ENCODE results near the gene DYDC2.

DNA sequence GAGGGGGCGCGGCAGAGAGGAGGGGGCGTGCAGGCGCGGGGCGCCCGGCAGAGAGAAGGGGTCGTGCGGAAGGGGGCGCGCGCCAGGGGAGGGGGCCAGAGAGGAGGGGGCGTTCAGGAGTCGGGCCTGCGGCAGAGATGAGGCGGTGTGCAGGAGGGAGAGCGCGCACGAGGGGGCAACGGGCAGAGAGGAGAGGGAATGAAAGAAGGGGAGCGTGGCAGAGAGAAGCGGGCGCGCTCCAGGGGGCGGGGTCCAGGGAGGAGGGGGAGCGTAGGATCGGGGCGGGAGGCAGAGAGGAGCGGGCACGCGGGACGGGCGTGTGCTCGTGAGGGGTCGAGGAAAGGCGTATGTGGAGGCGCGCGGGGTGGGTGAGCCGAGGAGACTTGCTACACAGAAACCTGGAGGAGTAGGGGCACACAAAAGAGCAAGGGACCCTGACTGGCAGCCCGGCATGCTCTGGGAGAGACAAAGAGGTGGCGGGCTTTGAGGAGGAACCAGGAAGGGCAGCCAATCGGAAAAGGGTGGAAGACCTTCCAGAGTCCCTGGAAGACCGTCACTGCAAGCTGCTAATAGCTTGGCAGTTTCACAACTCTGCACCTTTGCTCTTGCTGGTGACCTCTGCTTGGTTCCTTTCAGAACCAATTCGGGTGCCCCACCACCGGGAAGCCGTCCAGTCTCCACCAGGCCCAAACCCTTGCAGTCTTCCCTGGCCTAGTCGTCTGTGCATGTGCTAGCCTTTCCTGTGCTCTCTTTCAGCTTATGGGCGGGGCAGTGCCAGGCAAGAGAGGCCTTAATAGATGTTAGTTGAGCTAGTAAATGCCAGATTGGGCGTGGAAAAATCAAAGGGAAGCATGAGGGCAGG lies 639 bp downstream of the DYDC2 start:
- no peak for TF ChIP-seq BACH2 (CRISPR knock-in tag; IDR thresholded peaks at IDR 0.05; ENCODE audit: borderline replicate concordance)
- TF ChIP-seq TOX (CRISPR knock-in tag; IDR thresholded peaks at IDR 0.05; ENCODE audit: borderline replicate concordance): no peak
- TF ChIP-seq ZFP3 (CRISPR knock-in tag; IDR thresholded peaks at IDR 0.05): no peak
- no peak for TF ChIP-seq OSR1 (CRISPR knock-in tag; IDR thresholded peaks at IDR 0.05)
- TF ChIP-seq, protein P1, sequence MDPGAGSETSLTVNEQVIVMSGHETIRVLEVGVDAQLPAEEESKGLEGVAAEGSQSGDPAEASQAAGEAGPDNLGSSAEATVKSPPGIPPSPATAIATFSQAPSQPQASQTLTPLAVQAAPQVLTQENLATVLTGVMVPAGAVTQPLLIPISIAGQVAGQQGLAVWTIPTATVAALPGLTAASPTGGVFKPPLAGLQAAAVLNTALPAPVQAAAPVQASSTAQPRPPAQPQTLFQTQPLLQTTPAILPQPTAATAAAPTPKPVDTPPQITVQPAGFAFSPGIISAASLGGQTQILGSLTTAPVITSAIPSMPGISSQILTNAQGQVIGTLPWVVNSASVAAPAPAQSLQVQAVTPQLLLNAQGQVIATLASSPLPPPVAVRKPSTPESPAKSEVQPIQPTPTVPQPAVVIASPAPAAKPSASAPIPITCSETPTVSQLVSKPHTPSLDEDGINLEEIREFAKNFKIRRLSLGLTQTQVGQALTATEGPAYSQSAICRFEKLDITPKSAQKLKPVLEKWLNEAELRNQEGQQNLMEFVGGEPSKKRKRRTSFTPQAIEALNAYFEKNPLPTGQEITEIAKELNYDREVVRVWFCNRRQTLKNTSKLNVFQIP (CRISPR knock-in tag; IDR thresholded peaks at IDR 0.05; ENCODE audit: borderline replicate concordance, low read depth): no peak
- TF ChIP-seq ZNF565 (CRISPR knock-in tag; conservative IDR thresholded peaks at IDR 0.05; ENCODE audit: low read depth): no peak
- TF ChIP-seq, protein P2, sequence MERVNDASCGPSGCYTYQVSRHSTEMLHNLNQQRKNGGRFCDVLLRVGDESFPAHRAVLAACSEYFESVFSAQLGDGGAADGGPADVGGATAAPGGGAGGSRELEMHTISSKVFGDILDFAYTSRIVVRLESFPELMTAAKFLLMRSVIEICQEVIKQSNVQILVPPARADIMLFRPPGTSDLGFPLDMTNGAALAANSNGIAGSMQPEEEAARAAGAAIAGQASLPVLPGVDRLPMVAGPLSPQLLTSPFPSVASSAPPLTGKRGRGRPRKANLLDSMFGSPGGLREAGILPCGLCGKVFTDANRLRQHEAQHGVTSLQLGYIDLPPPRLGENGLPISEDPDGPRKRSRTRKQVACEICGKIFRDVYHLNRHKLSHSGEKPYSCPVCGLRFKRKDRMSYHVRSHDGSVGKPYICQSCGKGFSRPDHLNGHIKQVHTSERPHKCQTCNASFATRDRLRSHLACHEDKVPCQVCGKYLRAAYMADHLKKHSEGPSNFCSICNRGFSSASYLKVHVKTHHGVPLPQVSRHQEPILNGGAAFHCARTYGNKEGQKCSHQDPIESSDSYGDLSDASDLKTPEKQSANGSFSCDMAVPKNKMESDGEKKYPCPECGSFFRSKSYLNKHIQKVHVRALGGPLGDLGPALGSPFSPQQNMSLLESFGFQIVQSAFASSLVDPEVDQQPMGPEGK (CRISPR knock-in tag; IDR thresholded peaks at IDR 0.05; ENCODE audit: borderline replicate concordance): no peak
- no peak for TF ChIP-seq PPARA (CRISPR knock-in tag; IDR thresholded peaks at IDR 0.05; ENCODE audit: borderline replicate concordance)
- TF ChIP-seq ESRRG (CRISPR knock-in tag; IDR thresholded peaks at IDR 0.05): no peak
- TF ChIP-seq, protein P3, sequence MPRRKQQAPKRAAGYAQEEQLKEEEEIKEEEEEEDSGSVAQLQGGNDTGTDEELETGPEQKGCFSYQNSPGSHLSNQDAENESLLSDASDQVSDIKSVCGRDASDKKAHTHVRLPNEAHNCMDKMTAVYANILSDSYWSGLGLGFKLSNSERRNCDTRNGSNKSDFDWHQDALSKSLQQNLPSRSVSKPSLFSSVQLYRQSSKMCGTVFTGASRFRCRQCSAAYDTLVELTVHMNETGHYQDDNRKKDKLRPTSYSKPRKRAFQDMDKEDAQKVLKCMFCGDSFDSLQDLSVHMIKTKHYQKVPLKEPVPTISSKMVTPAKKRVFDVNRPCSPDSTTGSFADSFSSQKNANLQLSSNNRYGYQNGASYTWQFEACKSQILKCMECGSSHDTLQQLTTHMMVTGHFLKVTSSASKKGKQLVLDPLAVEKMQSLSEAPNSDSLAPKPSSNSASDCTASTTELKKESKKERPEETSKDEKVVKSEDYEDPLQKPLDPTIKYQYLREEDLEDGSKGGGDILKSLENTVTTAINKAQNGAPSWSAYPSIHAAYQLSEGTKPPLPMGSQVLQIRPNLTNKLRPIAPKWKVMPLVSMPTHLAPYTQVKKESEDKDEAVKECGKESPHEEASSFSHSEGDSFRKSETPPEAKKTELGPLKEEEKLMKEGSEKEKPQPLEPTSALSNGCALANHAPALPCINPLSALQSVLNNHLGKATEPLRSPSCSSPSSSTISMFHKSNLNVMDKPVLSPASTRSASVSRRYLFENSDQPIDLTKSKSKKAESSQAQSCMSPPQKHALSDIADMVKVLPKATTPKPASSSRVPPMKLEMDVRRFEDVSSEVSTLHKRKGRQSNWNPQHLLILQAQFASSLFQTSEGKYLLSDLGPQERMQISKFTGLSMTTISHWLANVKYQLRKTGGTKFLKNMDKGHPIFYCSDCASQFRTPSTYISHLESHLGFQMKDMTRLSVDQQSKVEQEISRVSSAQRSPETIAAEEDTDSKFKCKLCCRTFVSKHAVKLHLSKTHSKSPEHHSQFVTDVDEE (CRISPR knock-in tag; IDR thresholded peaks at IDR 0.05): no peak
- no peak for TF ChIP-seq ISL1 (CRISPR knock-in tag; IDR thresholded peaks at IDR 0.05)
- TF ChIP-seq ZFP30 (CRISPR knock-in tag; IDR thresholded peaks at IDR 0.05): no peak
- no peak for TF ChIP-seq ZNF8 (CRISPR knock-in tag; IDR thresholded peaks at IDR 0.05)
